Measurements from ENCODE around the gene DOC2A. TPM values are rescaled to one million over a fixed set of nuclear protein-coding genes. Genes with fewer than 3 reads are reported as not detected.

DOC2A gene
- total and polyA plus RNA-seq, 7 experiments from 2014 or later = 0.18 to 0.54 (median 0.46) TPM; not detected in 4

- peaks cover 1 to 97% (median 11%) of the 10 kb centered on the region in 3 experiments for H3K36me3 ChIP-seq (ENCODE audit: control insufficient read depth in 2 of 3, insufficient read depth in 3 of 3, low read length in 3 of 3)
- Mint-ChIP-seq H3K4me1 (peaks cover 0 to 3% (median 0%) of the 10 kb centered on the region in 7 donors), H3K9me3 (no peaks in the 10 kb centered on the region), H3K27me3 (no peaks in the 10 kb centered on the region), H3K36me3 (peaks cover 14 to 51% (median 21%) of the 10 kb centered on the region in 5 donors), H3K27ac (no peak overlapping the region), H3K4me3 (no peak overlapping the region)
- no peaks in the 10 kb centered on the region for H3K27me3 ChIP-seq (ENCODE audit: control insufficient read depth in 2 of 2, insufficient read depth in 2 of 2, low read length in 2 of 2)
- H3K4me1 ChIP-seq (ENCODE audit: control insufficient read depth in 2 of 2, insufficient read depth in 2 of 2, low read length in 2 of 2) = no peaks in the 10 kb centered on the region
- ChIA-PET CTCF (interaction anchor here (0.6 kb wide), 2 partner anchors 87 to 256 kb away, joined by 3 to 8 read pairs; no protein-coding TSS in a partner anchor), POLR2A (no interaction called here)
- DNase-seq (no peak), ATAC-seq (no peak)
- H3K9me3 ChIP-seq (ENCODE audit: control insufficient read depth in 2 of 3, low read length in 3 of 3) = no peaks in the 10 kb centered on the region
- H3K27ac ChIP-seq (ENCODE audit: low read depth, low read length) = no peak overlapping the region
- no peak overlapping the region for H3K4me3 ChIP-seq (ENCODE audit: low read length)
- intact Hi-C loops (cut with micrococcal nuclease) = no loop called here
These were observed 25.5 kb downstream of the DOC2A start for GRCh38 chr16:29985271-29985811.

GRCh38 chr16:29984764-29985147 is 26.1 kb downstream of the DOC2A start:
- peaks cover 14 to 53% (median 20%) of the 10 kb centered on the region in 5 donors for H3K36me3 Mint-ChIP-seq
- no peaks in the 10 kb centered on the region for H3K4me1 ChIP-seq (ENCODE audit: control insufficient read depth in 2 of 2, insufficient read depth in 2 of 2, low read length in 2 of 2)
- H3K9me3 ChIP-seq (ENCODE audit: control insufficient read depth in 2 of 3, low read length in 3 of 3) = no peaks in the 10 kb centered on the region
- ChIA-PET POLR2A (interaction anchor here (0.8 kb wide), 1 partner anchor 110 kb away, joined by 3 read pairs; no protein-coding TSS in a partner anchor), CTCF (no interaction called here)
- H3K4me3 ChIP-seq (ENCODE audit: low read length) = no peak overlapping the region
- DNase-seq (no peak), ATAC-seq (no peak)
- peaks cover 7 to 97% (median 14%) of the 10 kb centered on the region in 3 experiments for H3K36me3 ChIP-seq (ENCODE audit: control insufficient read depth in 2 of 3, insufficient read depth in 3 of 3, low read length in 3 of 3)
- no peaks in the 10 kb centered on the region for H3K27me3 ChIP-seq (ENCODE audit: control insufficient read depth in 2 of 2, insufficient read depth in 2 of 2, low read length in 2 of 2)
- no peak overlapping the region for H3K27ac ChIP-seq (ENCODE audit: low read depth, low read length)
- intact Hi-C loops (cut with micrococcal nuclease) = no loop called here
- H3K4me1 Mint-ChIP-seq = peaks cover 0 to 4% (median 0%) of the 10 kb centered on the region in 7 donors
- no peaks in the 10 kb centered on the region for H3K9me3 Mint-ChIP-seq
- no peak overlapping the region for H3K27ac Mint-ChIP-seq
- no peaks in the 10 kb centered on the region for H3K27me3 Mint-ChIP-seq
- H3K4me3 Mint-ChIP-seq = no peak overlapping the region

DNA sequence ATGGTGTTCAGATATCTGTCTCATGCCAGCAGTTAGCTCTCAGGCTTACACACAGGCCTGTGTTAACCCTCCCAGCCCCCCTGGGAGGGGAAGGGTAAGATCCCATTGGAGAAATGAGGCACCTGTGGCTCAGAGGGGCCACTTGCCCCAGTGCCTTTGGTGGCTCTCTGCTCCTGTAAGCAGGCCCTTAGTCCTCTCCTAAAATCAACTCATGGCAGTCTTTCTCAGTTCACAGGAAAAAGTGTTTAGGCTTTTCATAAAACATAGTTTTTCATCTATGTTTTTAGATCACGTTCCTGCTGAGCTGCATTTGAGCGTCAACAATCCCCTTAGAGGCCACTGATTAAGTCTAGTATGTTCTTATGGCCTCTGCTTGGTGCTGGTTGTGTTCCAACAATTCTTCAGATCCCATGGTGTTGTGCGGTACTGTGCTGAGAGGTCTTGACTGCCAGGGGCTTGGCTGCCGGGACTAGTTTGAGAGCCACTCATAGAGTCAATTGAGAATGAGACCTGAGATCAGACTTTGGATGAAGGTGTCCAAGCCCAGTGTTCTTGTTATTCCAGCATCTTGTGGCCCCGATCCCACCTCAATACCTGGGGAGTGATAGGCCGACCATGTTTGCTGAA is 26.6 kb downstream of the DOC2A start:
- no peaks in the 10 kb centered on the region for H3K27me3 Mint-ChIP-seq
- Histone ChIP-seq H3K9me3 (ENCODE audit: control insufficient read depth in 2 of 3, low read length in 3 of 3) (no peaks in the 10 kb centered on the region), H3K36me3 (ENCODE audit: control insufficient read depth in 2 of 3, insufficient read depth in 3 of 3, low read length in 3 of 3) (peaks cover 12 to 97% (median 14%) of the 10 kb centered on the region in 3 experiments), H3K4me1 (ENCODE audit: control insufficient read depth in 2 of 2, insufficient read depth in 2 of 2, low read length in 2 of 2) (no peaks in the 10 kb centered on the region), H3K27me3 (ENCODE audit: control insufficient read depth in 2 of 2, insufficient read depth in 2 of 2, low read length in 2 of 2) (no peaks in the 10 kb centered on the region), H3K4me3 (ENCODE audit: low read length) (no peak overlapping the region), H3K27ac (ENCODE audit: low read depth, low read length) (no peak overlapping the region)
- peaks cover 14 to 57% (median 22%) of the 10 kb centered on the region in 5 donors for H3K36me3 Mint-ChIP-seq
- DNase-seq (no peak), ATAC-seq (no peak)
- H3K27ac Mint-ChIP-seq = peak overlapping the region in 1 of 9 donors; percentile 33
- no peak overlapping the region for H3K4me3 Mint-ChIP-seq
- CTCF ChIA-PET = no interaction called here
- peaks cover 0 to 4% (median 0%) of the 10 kb centered on the region in 7 donors for H3K4me1 Mint-ChIP-seq
- POLR2A ChIA-PET = interaction anchor here (0.8 kb wide), 1 partner anchor 110 kb away, joined by 3 read pairs; no protein-coding TSS in a partner anchor
- no peaks in the 10 kb centered on the region for H3K9me3 Mint-ChIP-seq
- intact Hi-C loops (cut with micrococcal nuclease) = no loop called here

- H3K9me3 Mint-ChIP-seq = no peaks in the 10 kb centered on the region
- no peak overlapping the region for H3K4me3 Mint-ChIP-seq
- H3K27me3 ChIP-seq (ENCODE audit: control insufficient read depth in 2 of 2, insufficient read depth in 2 of 2, low read length in 2 of 2) = no peaks in the 10 kb centered on the region
- peaks cover 10 to 58% (median 27%) of the 10 kb centered on the region in 5 donors for H3K36me3 Mint-ChIP-seq
- CTCF ChIA-PET = interaction anchor here (0.6 kb wide), 1 partner anchor 17 kb away, joined by 3 read pairs; no protein-coding TSS in a partner anchor
- peaks cover 12 to 97% (median 14%) of the 10 kb centered on the region in 3 experiments for H3K36me3 ChIP-seq (ENCODE audit: control insufficient read depth in 2 of 3, insufficient read depth in 3 of 3, low read length in 3 of 3)
- DNase-seq (no peak), ATAC-seq (no peak)
- no peak overlapping the region for H3K4me3 ChIP-seq (ENCODE audit: low read length)
- no peaks in the 10 kb centered on the region for H3K4me1 ChIP-seq (ENCODE audit: control insufficient read depth in 2 of 2, insufficient read depth in 2 of 2, low read length in 2 of 2)
- no peaks in the 10 kb centered on the region for H3K9me3 ChIP-seq (ENCODE audit: control insufficient read depth in 2 of 3, low read length in 3 of 3)
- peaks cover 0 to 4% (median 0%) of the 10 kb centered on the region in 7 donors for H3K4me1 Mint-ChIP-seq
- peak overlapping the region in 2 of 9 donors; percentile 33 to 61 for H3K27ac Mint-ChIP-seq
- POLR2A ChIA-PET = no interaction called here
- intact Hi-C loops (cut with micrococcal nuclease) = no loop called here
- H3K27ac ChIP-seq (ENCODE audit: low read depth, low read length) = no peak overlapping the region
- H3K27me3 Mint-ChIP-seq = no peaks in the 10 kb centered on the region
These were observed 27.2 kb downstream of the DOC2A start for GRCh38 chr16:29983420-29984136.

- H3K27me3 Mint-ChIP-seq = no peaks in the 10 kb centered on the region
- H3K4me3 ChIP-seq (ENCODE audit: low read length) = no peak overlapping the region
- no peaks in the 10 kb centered on the region for H3K27me3 ChIP-seq (ENCODE audit: control insufficient read depth in 2 of 2, insufficient read depth in 2 of 2, low read length in 2 of 2)
- no peak overlapping the region for H3K27ac ChIP-seq (ENCODE audit: low read depth, low read length)
- ATAC-seq (no peak), DNase-seq (no peak)
- no peaks in the 10 kb centered on the region for H3K9me3 Mint-ChIP-seq
- POLR2A ChIA-PET = interaction anchor here (0.9 kb wide), 1 partner anchor 9 kb away, joined by 4 read pairs; the partner anchor contains the start of gene TAOK2
- peaks cover 10 to 57% (median 27%) of the 10 kb centered on the region in 5 donors for H3K36me3 Mint-ChIP-seq
- no peak overlapping the region for H3K4me3 Mint-ChIP-seq
- H3K4me1 ChIP-seq (ENCODE audit: control insufficient read depth in 2 of 2, insufficient read depth in 2 of 2, low read length in 2 of 2) = no peaks in the 10 kb centered on the region
- peaks cover 12 to 97% (median 14%) of the 10 kb centered on the region in 3 experiments for H3K36me3 ChIP-seq (ENCODE audit: control insufficient read depth in 2 of 3, insufficient read depth in 3 of 3, low read length in 3 of 3)
- peaks cover 0 to 4% (median 0%) of the 10 kb centered on the region in 7 donors for H3K4me1 Mint-ChIP-seq
- H3K9me3 ChIP-seq (ENCODE audit: control insufficient read depth in 2 of 3, low read length in 3 of 3) = no peaks in the 10 kb centered on the region
- intact Hi-C loops (cut with micrococcal nuclease) = no loop called here
- CTCF ChIA-PET = interaction anchor here (0.6 kb wide), 1 partner anchor 16 kb away, joined by 3 read pairs; no protein-coding TSS in a partner anchor
- H3K27ac Mint-ChIP-seq = peak overlapping the region in 2 of 9 donors; percentile 22 to 76
These were observed 28.0 kb downstream of the DOC2A start for GRCh38 chr16:29982560-29983419.

Data from naive thymus-derived CD4-positive, alpha-beta T cell (primary cell).